K562 (cell line): ENCODE measurements around the gene RAB5A. TPM values are rescaled to one million over a fixed set of nuclear protein-coding genes. Genes with fewer than 3 reads are reported as not detected.

Source experiments
- HSF4 ChIP-seq: fragments of 250-450 bp; sonication (Bioruptor Pico); IDR thresholded peaks from 2 replicates; pipeline ENCODE4 v2.1.2; 2022; ENCODE audit warnings: mild to moderate bottlenecking, moderate library complexity, borderline replicate concordance
- POLR3G ChIP-seq: IDR thresholded peaks from 2 replicates; pipeline ENCODE4 v1.6.1; 2011; ENCODE audit not compliant: insufficient read length, insufficient replicate concordance; ENCODE audit errors: extremely low read depth
- SMARCA4 ChIP-seq: fragments of 450-650 bp; IDR thresholded peaks from 2 replicates; pipeline ENCODE4 v1.6.1; 2016
- ZBTB11 ChIP-seq, 3 experiments: fragments of 200-800 bp in 1 of 3; fragments of 250-450 bp in 1 of 3; fragments of 450-650 bp in 1 of 3; sonication (Bioruptor Pico) in 1 of 3; sonication (Bioruptor generic) in 1 of 3; formaldehyde crosslinking in 1 of 3; IDR thresholded peaks; 2 replicates each; pipeline versions ENCODE4 v1.6.1 to v1.8.0; 2016 to 2022; ENCODE audit warnings: mild to moderate bottlenecking in 2 of 3, missing genetic modification characterization in 2 of 3, missing compliant biosample characterization in 1 of 3, moderate library complexity in 1 of 3
- ZFP30 ChIP-seq: fragments of 250-450 bp; sonication (Bioruptor Pico); IDR thresholded peaks from 2 replicates; pipeline ENCODE4 v1.8.0; 2022; ENCODE audit warnings: moderate library complexity, mild to moderate bottlenecking, inconsistent platforms, borderline replicate concordance
- polyA plus RNA-seq, 8 experiments: library from polyadenylated mRNA; depleted of rRNA in 4 of 8; stranded (reverse) in 5 of 8; unstranded in 3 of 8; fragments of >200 nt; fragmentation: Nextera tagmentation in 2 of 8; fragmentation: Illumina TruSeq in 1 of 8; extraction: Ambion mirVana in 2 of 8; extraction: Trizol in 1 of 8; gene quantifications; 2 replicates each; pipeline versions ENCODE4 v1.2.1 to v1.2.3, GENCODE V29; 2011 to 2014; ENCODE audit warnings: inconsistent platforms in 1 of 8, missing spikeins in 1 of 8
- total RNA-seq, 7 experiments: library from RNA; depleted of rRNA in 6 of 7; stranded (reverse); fragments of >200 nt in 6 of 7; fragmentation: Illumina TruSeq in 2 of 7; extraction: Trizol in 2 of 7; gene quantifications; 2 replicates each; pipeline versions ENCODE4 v1.2.1 to v1.2.3, GENCODE V29; 2011 to 2021; ENCODE audit warnings: low replicate concordance in 1 of 7
- TF ChIP-seq, protein P1 (sequence below), 2 experiments: fragments of 450-650 bp; formaldehyde crosslinking in 1 of 2; IDR thresholded peaks; 2 replicates each; pipeline versions ENCODE4 v1.4.0 to v1.6.1; 2014 to 2020; ENCODE audit warnings: mild to moderate bottlenecking in 2 of 2, borderline replicate concordance in 1 of 2, low read depth in 1 of 2
- TF ChIP-seq, protein P2 (sequence below): fragments of 250-450 bp; sonication (Bioruptor Pico); IDR thresholded peaks from 2 replicates; pipeline ENCODE4 v1.5.0; 2021; ENCODE audit warnings: mild to moderate bottlenecking, moderate library complexity
- TF ChIP-seq, protein P3 (sequence below): fragments of 200-800 bp; sonication (Bioruptor generic); IDR thresholded peaks from 2 replicates; pipeline ENCODE4 v1.6.1; 2017; ENCODE audit warnings: missing genetic modification characterization, missing compliant biosample characterization

The RAB5A gene
- total and polyA plus RNA-seq, 9 of the 15 experiments (the other 6 are each of a cell fraction or from before 2014, with no cell fraction given) = 28.3 to 64.2 (median 49.0) TPM

- TF ChIP-seq, protein P1, sequence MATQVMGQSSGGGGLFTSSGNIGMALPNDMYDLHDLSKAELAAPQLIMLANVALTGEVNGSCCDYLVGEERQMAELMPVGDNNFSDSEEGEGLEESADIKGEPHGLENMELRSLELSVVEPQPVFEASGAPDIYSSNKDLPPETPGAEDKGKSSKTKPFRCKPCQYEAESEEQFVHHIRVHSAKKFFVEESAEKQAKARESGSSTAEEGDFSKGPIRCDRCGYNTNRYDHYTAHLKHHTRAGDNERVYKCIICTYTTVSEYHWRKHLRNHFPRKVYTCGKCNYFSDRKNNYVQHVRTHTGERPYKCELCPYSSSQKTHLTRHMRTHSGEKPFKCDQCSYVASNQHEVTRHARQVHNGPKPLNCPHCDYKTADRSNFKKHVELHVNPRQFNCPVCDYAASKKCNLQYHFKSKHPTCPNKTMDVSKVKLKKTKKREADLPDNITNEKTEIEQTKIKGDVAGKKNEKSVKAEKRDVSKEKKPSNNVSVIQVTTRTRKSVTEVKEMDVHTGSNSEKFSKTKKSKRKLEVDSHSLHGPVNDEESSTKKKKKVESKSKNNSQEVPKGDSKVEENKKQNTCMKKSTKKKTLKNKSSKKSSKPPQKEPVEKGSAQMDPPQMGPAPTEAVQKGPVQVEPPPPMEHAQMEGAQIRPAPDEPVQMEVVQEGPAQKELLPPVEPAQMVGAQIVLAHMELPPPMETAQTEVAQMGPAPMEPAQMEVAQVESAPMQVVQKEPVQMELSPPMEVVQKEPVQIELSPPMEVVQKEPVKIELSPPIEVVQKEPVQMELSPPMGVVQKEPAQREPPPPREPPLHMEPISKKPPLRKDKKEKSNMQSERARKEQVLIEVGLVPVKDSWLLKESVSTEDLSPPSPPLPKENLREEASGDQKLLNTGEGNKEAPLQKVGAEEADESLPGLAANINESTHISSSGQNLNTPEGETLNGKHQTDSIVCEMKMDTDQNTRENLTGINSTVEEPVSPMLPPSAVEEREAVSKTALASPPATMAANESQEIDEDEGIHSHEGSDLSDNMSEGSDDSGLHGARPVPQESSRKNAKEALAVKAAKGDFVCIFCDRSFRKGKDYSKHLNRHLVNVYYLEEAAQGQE (IDR thresholded peaks at IDR 0.05; ENCODE audit: borderline replicate concordance) = peak; percentile 25; the same call in 1 of the 2 replicates
- TF ChIP-seq, protein P1 (CRISPR knock-in tag; IDR thresholded peaks at IDR 0.05; ENCODE audit: low read depth) = no peak
- TF ChIP-seq ZBTB11 (CRISPR knock-in tag; IDR thresholded peaks at IDR 0.05) (peak in 1 of 3 experiments; percentile 68; a peak in 2 of 6 replicates), POLR3G (no peak), SMARCA4 (peak; percentile 100), HSF4 (CRISPR knock-in tag) (no peak), ZFP30 (CRISPR knock-in tag) (no peak)
- TF ChIP-seq, protein P2, sequence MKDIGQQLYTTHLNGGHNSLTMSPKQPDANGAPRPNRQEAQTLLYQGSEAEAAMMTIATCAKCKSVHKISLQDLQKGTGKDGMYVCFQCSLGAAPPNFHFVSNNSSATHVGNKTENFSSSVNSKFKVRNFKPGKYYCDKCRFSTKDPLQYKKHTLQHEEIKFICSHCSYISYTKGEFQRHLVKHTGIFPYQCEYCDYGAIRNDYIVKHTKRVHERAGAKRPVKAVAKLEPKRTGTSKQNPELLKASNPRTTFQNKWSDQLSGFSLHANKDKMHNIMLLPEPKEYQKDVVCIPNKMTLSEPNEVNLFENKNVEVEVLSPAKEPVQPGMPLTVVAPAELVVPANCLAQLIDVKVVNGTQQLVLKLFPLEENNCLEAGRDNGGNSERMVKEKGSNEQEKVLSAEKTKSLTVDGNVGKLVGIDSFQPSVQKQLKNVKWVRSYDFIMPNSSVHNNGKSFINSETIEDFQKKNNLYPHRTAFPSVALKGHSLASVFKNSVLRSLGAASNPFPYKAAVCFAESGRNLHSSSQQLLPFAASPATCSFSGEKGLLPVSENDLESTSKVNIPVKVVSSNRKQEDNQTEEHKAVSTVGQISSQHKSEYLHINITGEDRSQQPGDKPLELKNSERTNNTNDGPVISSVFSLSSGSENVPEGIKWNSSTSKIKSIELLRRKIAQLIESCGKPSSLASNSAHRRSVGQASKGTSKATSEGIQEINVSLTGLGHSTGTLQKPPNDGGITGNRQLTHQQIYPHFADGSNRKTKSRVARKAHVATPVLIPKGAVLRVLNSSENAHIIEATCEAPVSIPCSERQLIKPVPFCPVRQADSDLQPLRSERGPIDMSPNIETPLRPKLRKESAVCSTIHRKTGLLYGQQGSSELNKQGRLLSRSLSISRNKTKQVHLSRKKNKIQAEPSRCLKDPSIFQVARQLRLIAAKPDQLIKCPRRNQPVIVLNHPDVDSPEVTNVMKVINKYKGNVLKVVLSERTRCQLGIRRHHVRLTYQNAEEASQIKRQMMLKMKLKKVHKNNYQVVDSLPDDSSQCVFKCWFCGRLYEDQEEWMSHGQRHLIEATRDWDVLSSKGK = no peak
- TF ChIP-seq, protein P3, sequence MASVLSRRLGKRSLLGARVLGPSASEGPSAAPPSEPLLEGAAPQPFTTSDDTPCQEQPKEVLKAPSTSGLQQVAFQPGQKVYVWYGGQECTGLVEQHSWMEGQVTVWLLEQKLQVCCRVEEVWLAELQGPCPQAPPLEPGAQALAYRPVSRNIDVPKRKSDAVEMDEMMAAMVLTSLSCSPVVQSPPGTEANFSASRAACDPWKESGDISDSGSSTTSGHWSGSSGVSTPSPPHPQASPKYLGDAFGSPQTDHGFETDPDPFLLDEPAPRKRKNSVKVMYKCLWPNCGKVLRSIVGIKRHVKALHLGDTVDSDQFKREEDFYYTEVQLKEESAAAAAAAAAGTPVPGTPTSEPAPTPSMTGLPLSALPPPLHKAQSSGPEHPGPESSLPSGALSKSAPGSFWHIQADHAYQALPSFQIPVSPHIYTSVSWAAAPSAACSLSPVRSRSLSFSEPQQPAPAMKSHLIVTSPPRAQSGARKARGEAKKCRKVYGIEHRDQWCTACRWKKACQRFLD (CRISPR knock-in tag) = no peak; the same call in 1 of the 2 replicates
Measured at GRCh38 chr3:20022954-20023622, 76.2 kb downstream of the RAB5A start (continued).
